HepG2 (cell line): ENCODE data around the gene NT5M. TPM values are rescaled to one million over a fixed set of nuclear protein-coding genes. Genes with fewer than 3 reads are reported as not detected.

Experiments used
- ATAC-seq: fragments of 200-7000 bp; cut with Tn5 transposase; 3 replicates; pipeline ENCODE4 v1.9.1; 2020; ENCODE audit warnings: mild to moderate bottlenecking, moderate library complexity
- BruUV-seq: library from RNA; stranded (reverse); fragments of 400-500 nt; replicated peaks from 2 replicates; lab custom pipeline; 2021; lab: Mats Ljungman, UMichigan
- CTCF ChIA-PET: fragments of 300-600 bp; formaldehyde crosslinking; extraction: SDS; loops from one replicate; lab custom pipeline; 2021; ENCODE audit warnings: low total read pairs, inconsistent platforms, low intra/inter-chr PET ratio; lab: Yijun Ruan, JAX
- POLR2A ChIA-PET: fragments of 350-600 bp; sonication (Branson Sonifier 250); formaldehyde crosslinking; loops from one replicate; lab custom pipeline; 2020; ENCODE audit warnings: antibody characterized with exemption, inconsistent platforms; lab: Yijun Ruan, JAX
- DNase-seq: peaks from one replicate; pipeline ENCODE4 v3.0.0-alpha.2; 2015; ENCODE audit warnings: low spot score
- FAIRE-seq: peaks from 3 replicates; lab custom pipeline; 2011; peaks lifted over from hg19 to GRCh38; lab: Jason Lieb, UNC
- H2AFZ ChIP-seq: one replicate; pipeline ENCODE4 v1.6.1; 2011; ENCODE audit warnings: low read length, inconsistent platforms
- H3K27ac ChIP-seq: fragments of 300-600 bp; 3 replicates; pipeline ENCODE4 v1.8.0; 2011; ENCODE audit warnings: mixed run types, mild to moderate bottlenecking, mixed read lengths, low read length, inconsistent platforms; ENCODE audit not compliant: insufficient read depth; ENCODE audit errors: extremely low read length
- H3K27me3 ChIP-seq, 2 experiments: fragments of 200-600 bp in 1 of 2; 2 replicates in 1 of 2; 3 replicates in 1 of 2; pipeline versions ENCODE4 v1.6.0 to v1.8.0; 2011; ENCODE audit warnings: low read length in 2 of 2, mild to moderate bottlenecking in 2 of 2, moderate library complexity in 2 of 2, inconsistent platforms in 1 of 2; ENCODE audit not compliant: insufficient read depth in 2 of 2, control insufficient read depth in 1 of 2
- H3K36me3 ChIP-seq, 2 experiments: fragments of 200-600 bp in 1 of 2; replicated peaks in 1 of 2; 2 replicates in 1 of 2; 3 replicates in 1 of 2; pipeline versions ENCODE4 v1.5.1 to v1.8.0; 2011; ENCODE audit warnings: low read length in 2 of 2, inconsistent platforms in 1 of 2; ENCODE audit not compliant: insufficient read depth in 2 of 2, control insufficient read depth in 1 of 2
- H3K4me1 ChIP-seq: 2 replicates; pipeline ENCODE4 v1.5.1; 2012; ENCODE audit warnings: low read length, inconsistent platforms; ENCODE audit not compliant: insufficient read depth
- H3K4me2 ChIP-seq: 2 replicates; pipeline ENCODE4 v1.6.0; 2011; ENCODE audit warnings: low read depth, low read length, inconsistent platforms
- H3K4me3 ChIP-seq, 3 experiments: fragments of 200-600 bp in 1 of 3; sonication (generic), shearing (Covaris generic) in 1 of 3; replicated peaks in 1 of 3; 2 replicates each; pipeline ENCODE4 v1.5.1; 2011 to 2016; ENCODE audit warnings: low read length in 3 of 3, inconsistent platforms in 2 of 3, low read depth in 2 of 3, mild to moderate bottlenecking in 2 of 3, control low read depth in 1 of 3, mixed read lengths in 1 of 3; ENCODE audit not compliant: insufficient read depth in 1 of 3
- H3K79me2 ChIP-seq: one replicate; pipeline ENCODE4 v1.6.1; 2011; ENCODE audit warnings: low read length, inconsistent platforms; ENCODE audit not compliant: insufficient read depth
- H3K9ac ChIP-seq: 2 replicates; pipeline ENCODE4 v1.6.0; 2011; ENCODE audit warnings: mild to moderate bottlenecking, low read depth, low read length, inconsistent platforms; ENCODE audit not compliant: insufficient read depth
- H3K9me3 ChIP-seq: 2 replicates; pipeline ENCODE4 v1.5.1; 2012; ENCODE audit warnings: mild to moderate bottlenecking, low read length
- H4K20me1 ChIP-seq: 2 replicates; pipeline ENCODE4 v1.6.0; 2011; ENCODE audit warnings: inconsistent platforms, mild to moderate bottlenecking, low read length, moderate library complexity; ENCODE audit not compliant: insufficient read depth
- ATF7-NPFF ChIP-seq: sonication (generic); formaldehyde crosslinking; IDR thresholded peaks from 2 replicates; pipeline ENCODE4 v1.8.1; 2023; ENCODE audit warnings: mild to moderate bottlenecking, low read depth, missing genetic modification reagents, moderate library complexity
- BRCA1 ChIP-seq: sonication (generic); formaldehyde crosslinking; IDR thresholded peaks from 2 replicates; pipeline ENCODE4 v1.4.0; 2020; ENCODE audit warnings: missing genetic modification reagents
- ESRRA ChIP-seq: sonication (generic); formaldehyde crosslinking; IDR thresholded peaks from 2 replicates; pipeline ENCODE4 v1.5.1; 2020; ENCODE audit warnings: mild to moderate bottlenecking, low read depth, missing genetic modification reagents
- HES4 ChIP-seq: sonication (generic); formaldehyde crosslinking; IDR thresholded peaks from 2 replicates; pipeline ENCODE4 v1.9.0; 2021; ENCODE audit warnings: mild to moderate bottlenecking, missing genetic modification reagents, borderline replicate concordance
- JUND ChIP-seq: sonication (generic); formaldehyde crosslinking; IDR thresholded peaks from 2 replicates; pipeline ENCODE4 v1.8.0; 2022; ENCODE audit warnings: mild to moderate bottlenecking, missing genetic modification reagents
- MEIS1 ChIP-seq: sonication (generic); formaldehyde crosslinking; IDR thresholded peaks from 2 replicates; pipeline ENCODE4 v1.9.0; 2021; ENCODE audit warnings: mild to moderate bottlenecking, missing genetic modification reagents, moderate library complexity, borderline replicate concordance
- PPARG ChIP-seq: conservative IDR thresholded peaks from 2 replicates; pipeline ENCODE4 v1.6.1; 2016; ENCODE audit warnings: missing biosample characterization, missing genetic modification reagents
- REPIN1 ChIP-seq: sonication (generic); formaldehyde crosslinking; IDR thresholded peaks from 2 replicates; pipeline ENCODE4 v1.8.0; 2022; ENCODE audit warnings: missing genetic modification reagents, low read depth, mild to moderate bottlenecking, borderline replicate concordance
- SMYD3 ChIP-seq: sonication (generic); formaldehyde crosslinking; IDR thresholded peaks from 2 replicates; pipeline ENCODE4 v1.8.1; 2023; ENCODE audit warnings: mild to moderate bottlenecking, missing genetic modification reagents
- SRY ChIP-seq: sonication (generic); formaldehyde crosslinking; IDR thresholded peaks from 2 replicates; pipeline ENCODE4 v1.8.0; 2022; ENCODE audit warnings: mild to moderate bottlenecking, missing genetic modification reagents
- TBP ChIP-seq: sonication (generic); formaldehyde crosslinking; IDR thresholded peaks from 2 replicates; pipeline ENCODE4 v1.5.0; 2020; ENCODE audit warnings: missing genetic modification reagents
- TMF1 ChIP-seq: sonication (generic); formaldehyde crosslinking; IDR thresholded peaks from 2 replicates; pipeline ENCODE4 v1.8.1; 2022; ENCODE audit warnings: low read depth, missing genetic modification reagents
- ZMYM3 ChIP-seq: sonication (generic); formaldehyde crosslinking; IDR thresholded peaks from 2 replicates; pipeline ENCODE4 v1.5.1; 2020; ENCODE audit warnings: mild to moderate bottlenecking, missing genetic modification reagents
- ZNF350 ChIP-seq: sonication (generic); formaldehyde crosslinking; IDR thresholded peaks from 2 replicates; pipeline ENCODE4 v1.4.0; 2020; ENCODE audit warnings: mild to moderate bottlenecking, low read depth, missing genetic modification reagents, borderline replicate concordance
- ZNF768 ChIP-seq: sonication (generic); formaldehyde crosslinking; IDR thresholded peaks from 2 replicates; pipeline ENCODE4 v1.4.0; 2020; ENCODE audit warnings: missing genetic modification reagents
- ZNF777 ChIP-seq: sonication (generic); formaldehyde crosslinking; IDR thresholded peaks from 2 replicates; pipeline ENCODE4 v1.4.0; 2020; ENCODE audit warnings: missing genetic modification reagents
- WGBS: methylation state at CpG from one replicate; pipeline ENCODE4 v1.1.6; 2017; ENCODE audit warnings: low lambda C conversion rate; 5-methylcytosine and 5-hydroxymethylcytosine counted together
- in situ Hi-C: cut with HindIII; loops from 2 replicates; pipeline ENCODE4 v1.10.0; 2017; ENCODE audit warnings: low pct_unique_long_range_greater_than_20kb; ENCODE audit not compliant: extremely low pct_ligation_motif_present
- intact Hi-C: fragments of 100-400 bp; cut with micrococcal nuclease; formaldehyde crosslinking; loops from one replicate; pipeline ENCODE4 v1.10.0; 2022; ENCODE audit not compliant: unreplicated experiment
- polyA plus RNA-seq, 8 experiments: library from polyadenylated mRNA; depleted of rRNA in 3 of 8; stranded (reverse) in 7 of 8; unstranded in 1 of 8; fragments of >200 nt; fragmentation: Illumina TruSeq in 4 of 8; extraction: Trizol in 4 of 8; gene quantifications; 2 replicates each; pipeline versions ENCODE4 v1.2.1 to v1.2.3, GENCODE V29; 2011 to 2016; ENCODE audit warnings: low read depth in 4 of 8, missing spikeins in 1 of 8, mixed read lengths in 1 of 8; ENCODE audit not compliant: insufficient read depth in 1 of 8
- total RNA-seq, 5 experiments: library from RNA; depleted of rRNA; stranded (reverse); fragments of >200 nt; fragmentation: Illumina TruSeq; extraction: Trizol; gene quantifications; 2 replicates each; pipeline ENCODE4 v1.2.3, GENCODE V29; 2016; ENCODE audit warnings: low read depth in 1 of 5
- TF ChIP-seq, protein P1 (sequence below): sonication (generic); formaldehyde crosslinking; IDR thresholded peaks from 2 replicates; pipeline ENCODE4 v1.4.0; 2020; ENCODE audit warnings: missing genetic modification reagents
- TF ChIP-seq, protein P2 (sequence below): sonication (generic); formaldehyde crosslinking; IDR thresholded peaks from 2 replicates; pipeline ENCODE4 v1.4.0; 2020; ENCODE audit warnings: missing genetic modification reagents

NT5M gene
- total and polyA plus RNA-seq, 2 of the 13 experiments (the other 11 are each of a cell fraction or from before 2014, with no cell fraction given): 0.55 to 0.78 TPM

DNA sequence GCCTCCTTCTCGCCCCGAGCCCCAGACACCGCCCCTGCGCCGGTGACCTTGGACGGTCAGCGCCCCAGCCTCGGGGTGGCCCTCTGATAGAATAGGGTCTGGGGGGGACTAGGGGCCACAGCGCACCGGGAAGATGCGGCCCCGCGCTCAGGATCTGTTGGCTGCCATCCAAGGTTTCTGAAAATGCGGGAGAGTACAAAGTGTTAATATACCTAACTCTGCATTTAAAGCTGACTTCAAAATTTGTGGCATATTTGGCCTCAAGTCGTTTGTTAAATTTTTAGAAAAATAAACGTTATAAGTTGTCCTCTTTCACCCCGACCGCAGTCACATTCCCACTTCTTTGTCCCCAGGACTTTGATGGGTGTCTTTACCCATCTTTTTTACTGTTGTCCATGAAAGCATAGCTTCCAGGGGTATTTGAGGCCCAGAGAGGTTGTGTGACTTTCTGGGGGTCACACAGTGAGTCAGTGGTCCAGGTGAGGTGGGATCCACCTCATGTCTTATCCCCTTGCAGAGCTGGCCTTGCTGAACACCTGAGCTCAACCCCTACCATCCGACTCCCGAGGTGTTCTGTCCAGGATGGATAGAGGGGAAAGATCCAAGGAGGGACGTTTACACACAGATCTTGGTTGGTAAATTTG, 796 bp downstream of the NT5M start:
- Histone ChIP-seq H3K4me2 (peak overlapping the region; percentile 100), H3K4me1 (peaks cover 47% of the 10 kb centered on the region), H3K36me3 (no peaks in the 10 kb centered on the region), H3K4me3 (peak overlapping the region; percentile 46 to 74 (median 73)), H3K27me3 (no peaks in the 10 kb centered on the region; a peak in 2 of 5 replicates), H3K9me3 (no peaks in the 10 kb centered on the region), H3K9ac (peak overlapping the region; percentile 22; the same call in 1 of the 2 replicates), H4K20me1 (no peaks in the 10 kb centered on the region), H3K79me2 (no peaks in the 10 kb centered on the region), H2AFZ (no peak overlapping the region), H3K27ac (no peak overlapping the region)
- BruUV-seq: TSS peak; percentile 83
- no peak for ATAC-seq
- intact Hi-C loops (no loop called here), in situ Hi-C loops (no loop called here)
- no peak for FAIRE-seq
- CTCF ChIA-PET: no interaction called here
- WGBS: 39% methylated on average over 11 of the region's 21 CpGs
- POLR2A ChIA-PET: interaction anchor here (0.6 to 1.0 kb wide), 3 partner anchors 23 to 67 kb away, joined by 3 read pairs; partner anchors contain the start of genes COPS3 and FLCN
- no peak for DNase-seq
- TF ChIP-seq JUND (CRISPR knock-in tag): no peak
- 0 out of 2 replicates have a peak, but pooled peaks have one; percentile 4 for TF ChIP-seq TMF1 (CRISPR knock-in tag)
- TF ChIP-seq ATF7-NPFF (CRISPR knock-in tag): no peak
- no peak for TF ChIP-seq SRY (CRISPR knock-in tag)
- TF ChIP-seq REPIN1: no peak
- no peak for TF ChIP-seq MEIS1
- no peak for TF ChIP-seq ZNF350 (CRISPR knock-in tag)
- TF ChIP-seq TBP (CRISPR knock-in tag): no peak
- no peak for TF ChIP-seq PPARG (CRISPR knock-in tag)
- TF ChIP-seq BRCA1 (CRISPR knock-in tag): peak; percentile 18; the same call in 1 of the 2 replicates
- no peak for TF ChIP-seq HES4 (CRISPR knock-in tag)
- no peak for TF ChIP-seq ESRRA (CRISPR knock-in tag)
- 0 out of 2 replicates have a peak, but pooled peaks have one; percentile 3 for TF ChIP-seq ZNF777 (CRISPR knock-in tag)
- peak; percentile 46; the same call in 1 of the 2 replicates for TF ChIP-seq ZMYM3 (CRISPR knock-in tag)
- TF ChIP-seq, protein P1, sequence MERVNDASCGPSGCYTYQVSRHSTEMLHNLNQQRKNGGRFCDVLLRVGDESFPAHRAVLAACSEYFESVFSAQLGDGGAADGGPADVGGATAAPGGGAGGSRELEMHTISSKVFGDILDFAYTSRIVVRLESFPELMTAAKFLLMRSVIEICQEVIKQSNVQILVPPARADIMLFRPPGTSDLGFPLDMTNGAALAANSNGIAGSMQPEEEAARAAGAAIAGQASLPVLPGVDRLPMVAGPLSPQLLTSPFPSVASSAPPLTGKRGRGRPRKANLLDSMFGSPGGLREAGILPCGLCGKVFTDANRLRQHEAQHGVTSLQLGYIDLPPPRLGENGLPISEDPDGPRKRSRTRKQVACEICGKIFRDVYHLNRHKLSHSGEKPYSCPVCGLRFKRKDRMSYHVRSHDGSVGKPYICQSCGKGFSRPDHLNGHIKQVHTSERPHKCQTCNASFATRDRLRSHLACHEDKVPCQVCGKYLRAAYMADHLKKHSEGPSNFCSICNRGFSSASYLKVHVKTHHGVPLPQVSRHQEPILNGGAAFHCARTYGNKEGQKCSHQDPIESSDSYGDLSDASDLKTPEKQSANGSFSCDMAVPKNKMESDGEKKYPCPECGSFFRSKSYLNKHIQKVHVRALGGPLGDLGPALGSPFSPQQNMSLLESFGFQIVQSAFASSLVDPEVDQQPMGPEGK (CRISPR knock-in tag): peak; percentile 28; the same call in 1 of the 2 replicates
- TF ChIP-seq, protein P2, sequence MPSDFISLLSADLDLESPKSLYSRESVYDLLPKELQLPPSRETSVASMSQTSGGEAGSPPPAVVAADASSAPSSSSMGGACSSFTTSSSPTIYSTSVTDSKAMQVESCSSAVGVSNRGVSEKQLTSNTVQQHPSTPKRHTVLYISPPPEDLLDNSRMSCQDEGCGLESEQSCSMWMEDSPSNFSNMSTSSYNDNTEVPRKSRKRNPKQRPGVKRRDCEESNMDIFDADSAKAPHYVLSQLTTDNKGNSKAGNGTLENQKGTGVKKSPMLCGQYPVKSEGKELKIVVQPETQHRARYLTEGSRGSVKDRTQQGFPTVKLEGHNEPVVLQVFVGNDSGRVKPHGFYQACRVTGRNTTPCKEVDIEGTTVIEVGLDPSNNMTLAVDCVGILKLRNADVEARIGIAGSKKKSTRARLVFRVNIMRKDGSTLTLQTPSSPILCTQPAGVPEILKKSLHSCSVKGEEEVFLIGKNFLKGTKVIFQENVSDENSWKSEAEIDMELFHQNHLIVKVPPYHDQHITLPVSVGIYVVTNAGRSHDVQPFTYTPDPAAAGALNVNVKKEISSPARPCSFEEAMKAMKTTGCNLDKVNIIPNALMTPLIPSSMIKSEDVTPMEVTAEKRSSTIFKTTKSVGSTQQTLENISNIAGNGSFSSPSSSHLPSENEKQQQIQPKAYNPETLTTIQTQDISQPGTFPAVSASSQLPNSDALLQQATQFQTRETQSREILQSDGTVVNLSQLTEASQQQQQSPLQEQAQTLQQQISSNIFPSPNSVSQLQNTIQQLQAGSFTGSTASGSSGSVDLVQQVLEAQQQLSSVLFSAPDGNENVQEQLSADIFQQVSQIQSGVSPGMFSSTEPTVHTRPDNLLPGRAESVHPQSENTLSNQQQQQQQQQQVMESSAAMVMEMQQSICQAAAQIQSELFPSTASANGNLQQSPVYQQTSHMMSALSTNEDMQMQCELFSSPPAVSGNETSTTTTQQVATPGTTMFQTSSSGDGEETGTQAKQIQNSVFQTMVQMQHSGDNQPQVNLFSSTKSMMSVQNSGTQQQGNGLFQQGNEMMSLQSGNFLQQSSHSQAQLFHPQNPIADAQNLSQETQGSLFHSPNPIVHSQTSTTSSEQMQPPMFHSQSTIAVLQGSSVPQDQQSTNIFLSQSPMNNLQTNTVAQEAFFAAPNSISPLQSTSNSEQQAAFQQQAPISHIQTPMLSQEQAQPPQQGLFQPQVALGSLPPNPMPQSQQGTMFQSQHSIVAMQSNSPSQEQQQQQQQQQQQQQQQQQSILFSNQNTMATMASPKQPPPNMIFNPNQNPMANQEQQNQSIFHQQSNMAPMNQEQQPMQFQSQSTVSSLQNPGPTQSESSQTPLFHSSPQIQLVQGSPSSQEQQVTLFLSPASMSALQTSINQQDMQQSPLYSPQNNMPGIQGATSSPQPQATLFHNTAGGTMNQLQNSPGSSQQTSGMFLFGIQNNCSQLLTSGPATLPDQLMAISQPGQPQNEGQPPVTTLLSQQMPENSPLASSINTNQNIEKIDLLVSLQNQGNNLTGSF: 0 out of 2 replicates have a peak, but pooled peaks have one; percentile 14
- no peak for TF ChIP-seq SMYD3 (CRISPR knock-in tag)
- TF ChIP-seq ZNF768 (CRISPR knock-in tag): peak; percentile 88
